GM12878 (cell line): ENCODE measurements around the gene TMEM132D. TPM values are rescaled to one million over a fixed set of nuclear protein-coding genes. Genes with fewer than 3 reads are reported as not detected.

Experiments used
- ATAC-seq: fragments of 200-7000 bp; cut with Tn5 transposase; 3 replicates; pipeline ENCODE4 v1.9.1; 2020; ENCODE audit warnings: mild to moderate bottlenecking, moderate library complexity
- BruUV-seq: library from RNA; stranded (reverse); fragments of 400-500 nt; replicated peaks from 2 replicates; lab custom pipeline; 2021; lab: Mats Ljungman, UMichigan
- CTCF ChIA-PET: fragments of 300-600 bp; sonication (Branson Sonifier 250); formaldehyde crosslinking; extraction: SDS; loops from one replicate; lab custom pipeline; 2021; ENCODE audit warnings: inconsistent platforms; lab: Yijun Ruan, JAX
- POLR2A ChIA-PET: fragments of 350-600 bp; formaldehyde crosslinking; extraction: SDS; loops from one replicate; lab custom pipeline; 2021; ENCODE audit warnings: inconsistent platforms; lab: Charles Lee
- RAD21 ChIA-PET: fragments of 300-600 bp; sonication (Branson Sonifier 250); formaldehyde crosslinking; loops from one replicate; lab custom pipeline; 2023; ENCODE audit warnings: antibody characterized with exemption; ENCODE audit not compliant: unreplicated experiment; lab: Charles Lee
- SMC1A ChIA-PET: fragments of 300-600 bp; sonication (Branson Sonifier 250); formaldehyde crosslinking; loops from one replicate; lab custom pipeline; 2023; ENCODE audit not compliant: unreplicated experiment, uncharacterized antibody; lab: Charles Lee
- DNase-seq: peaks from one replicate; pipeline ENCODE4 v3.0.0-alpha.2; 2011; ENCODE audit warnings: low read depth, low spot score
- FAIRE-seq: peaks from 3 replicates; lab custom pipeline; 2011; peaks lifted over from hg19 to GRCh38; lab: Jason Lieb, UNC
- H2AFZ ChIP-seq: 2 replicates; pipeline ENCODE4 v1.6.0; 2011; ENCODE audit warnings: low read depth, low read length, control low read depth; ENCODE audit not compliant: control insufficient read depth
- H3K27ac ChIP-seq: 2 replicates; pipeline ENCODE4 v1.5.1; 2011; ENCODE audit warnings: control low read depth; ENCODE audit not compliant: control insufficient read depth, insufficient read depth
- H3K27me3 ChIP-seq, 2 experiments: replicated peaks in 1 of 2; 2 replicates each; pipeline versions ENCODE4 v1.6.0 to v1.6.1; 2011; ENCODE audit warnings: low read length in 1 of 2; ENCODE audit not compliant: control insufficient read depth in 2 of 2, insufficient read depth in 2 of 2
- H3K36me3 ChIP-seq, 2 experiments: 2 replicates each; pipeline ENCODE4 v1.5.1; 2011; ENCODE audit warnings: low read length in 1 of 2; ENCODE audit not compliant: control insufficient read depth in 2 of 2, insufficient read depth in 2 of 2
- H3K4me1 ChIP-seq: 2 replicates; pipeline ENCODE4 v1.6.1; 2011; ENCODE audit warnings: mild to moderate bottlenecking, low read length, moderate library complexity, mixed read lengths; ENCODE audit not compliant: control insufficient read depth, insufficient read depth
- H3K4me2 ChIP-seq: 2 replicates; pipeline ENCODE4 v1.6.0; 2011; ENCODE audit warnings: control low read depth; ENCODE audit not compliant: control insufficient read depth, insufficient read depth
- H3K4me3 ChIP-seq: fragments of 200-600 bp; sonication (generic); 2 replicates; pipeline ENCODE4 v1.5.1; 2016
- H3K79me2 ChIP-seq: 2 replicates; pipeline ENCODE4 v1.6.0; 2011; ENCODE audit warnings: low read length; ENCODE audit not compliant: control insufficient read depth, insufficient read depth
- H3K9ac ChIP-seq: 2 replicates; pipeline ENCODE4 v1.8.0; 2011; ENCODE audit warnings: low read length, control low read depth, mixed read lengths; ENCODE audit not compliant: control insufficient read depth, insufficient read depth
- H3K9me3 ChIP-seq: replicated peaks from 3 replicates; pipeline ENCODE4 v1.5.1; 2011; ENCODE audit warnings: mild to moderate bottlenecking, low read length; ENCODE audit not compliant: control insufficient read depth, insufficient read depth
- H4K20me1 ChIP-seq: 2 replicates; pipeline ENCODE4 v1.6.0; 2011; ENCODE audit not compliant: control insufficient read depth, insufficient read depth
- EED ChIP-seq: sonication (generic); IDR thresholded peaks from 2 replicates; pipeline ENCODE4 v1.6.1; 2016; ENCODE audit warnings: antibody characterized with exemption, low read depth
- EP300 ChIP-seq, 2 experiments: fragments of 150-350 bp in 1 of 2; IDR thresholded peaks; 2 replicates each; pipeline ENCODE4 v1.6.1; 2011 to 2012; ENCODE audit warnings: low read depth in 2 of 2, low read length in 2 of 2, borderline replicate concordance in 1 of 2, improper control_type of control experiment in 1 of 2, inconsistent platforms in 1 of 2; ENCODE audit not compliant: control insufficient read depth in 1 of 2
- SIN3A ChIP-seq: IDR thresholded peaks from 2 replicates; pipeline ENCODE4 v1.6.1; 2012; ENCODE audit warnings: low read depth, low read length, improper control_type of control experiment
- TAF1 ChIP-seq: IDR thresholded peaks from 2 replicates; pipeline ENCODE4 v1.6.1; 2011; ENCODE audit warnings: mild to moderate bottlenecking, low read depth, low read length, borderline replicate concordance
- ZBTB40 ChIP-seq: fragments of 450-650 bp; IDR thresholded peaks from 2 replicates; pipeline ENCODE4 v1.6.1; 2016; ENCODE audit warnings: mild to moderate bottlenecking, moderate library complexity, borderline replicate concordance
- ZNF274 ChIP-seq: IDR thresholded peaks from one replicate; pipeline ENCODE4 v1.8.0; 2011; ENCODE audit not compliant: insufficient read length, insufficient read depth
- WGBS: methylation state at CpG from one replicate; pipeline ENCODE4 v1.1.6; 2016; ENCODE audit warnings: low lambda C conversion rate; ENCODE audit not compliant: insufficient replicate concordance, insufficient coverage; ENCODE audit errors: missing lambda C conversion rate; 5-methylcytosine and 5-hydroxymethylcytosine counted together
- in situ Hi-C: fragments of 300-500 bp; cut with MboI; formaldehyde crosslinking; loops from 9 replicates; pipeline ENCODE4 v1.14.3; 2018; ENCODE audit warnings: mixed read lengths
- intact Hi-C: fragments of 100-400 bp; cut with micrococcal nuclease; formaldehyde crosslinking; loops from one replicate; pipeline ENCODE4 v1.14.2; 2022; ENCODE audit not compliant: unreplicated experiment
- polyA plus RNA-seq, 11 experiments: library from polyadenylated mRNA; depleted of rRNA in 4 of 11; unstranded in 6 of 11; stranded (reverse) in 5 of 11; fragments of >200 nt; fragmentation: Nextera tagmentation in 4 of 11; fragmentation: Illumina TruSeq in 1 of 11; extraction: Ambion mirVana in 4 of 11; extraction: Trizol in 1 of 11; gene quantifications; 1 replicate in 1 of 11; 2 replicates in 10 of 11; pipeline versions ENCODE4 v1.2.1 to v1.2.3, GENCODE V29; 2011 to 2016; ENCODE audit warnings: inconsistent platforms in 2 of 11, missing spikeins in 2 of 11, low read depth in 1 of 11
- total RNA-seq, 4 experiments: library from RNA; depleted of rRNA in 3 of 4; stranded (reverse); fragments of >200 nt in 3 of 4; fragmentation: Illumina TruSeq in 1 of 4; extraction: Trizol in 1 of 4; gene quantifications; 2 replicates each; pipeline versions ENCODE4 v1.2.1 to v1.2.3, GENCODE V29; 2013 to 2021
- TF ChIP-seq, protein P1 (sequence below): fragments of 450-650 bp; conservative IDR thresholded peaks from 2 replicates; pipeline ENCODE4 v1.6.1; 2017; ENCODE audit warnings: mild to moderate bottlenecking, moderate library complexity

TMEM132D gene
- total and polyA plus RNA-seq, 10 of the 15 experiments (the other 5 are each of a cell fraction or from before 2014, with no cell fraction given) = under 0.01 to 0.12 (median 0.02) TPM; not detected in 3

GRCh38 chr12:129195081-129195480 lies 708.7 kb downstream of the TMEM132D start:
- BruUV-seq = no TSS peak
- no peaks in the 10 kb centered on the region for H4K20me1 ChIP-seq
- no peak for FAIRE-seq
- ChIA-PET RAD21 (no interaction called here), POLR2A (no interaction called here), CTCF (interaction anchor here (0.7 to 1.6 kb wide), 3 partner anchors 16 to 716 kb away, joined by 3 to 4 read pairs (median 3); no protein-coding TSS in a partner anchor), SMC1A (no interaction called here)
- H3K79me2 ChIP-seq = no peaks in the 10 kb centered on the region
- no peaks in the 10 kb centered on the region for H3K36me3 ChIP-seq
- in situ Hi-C loops (no loop called here), intact Hi-C loops (no loop called here)
- no peak overlapping the region for H3K4me3 ChIP-seq
- TF ChIP-seq ZNF274 (no peak), ZBTB40 (no peak), TAF1 (no peak), EED (no peak), SIN3A (no peak), EP300 (IDR thresholded peaks at IDR 0.05; ENCODE audit: borderline replicate concordance in 1 of 2, control insufficient read depth in 1 of 2, low read depth in 2 of 2, low read length in 2 of 2) (no peak)
- TF ChIP-seq, protein P1, sequence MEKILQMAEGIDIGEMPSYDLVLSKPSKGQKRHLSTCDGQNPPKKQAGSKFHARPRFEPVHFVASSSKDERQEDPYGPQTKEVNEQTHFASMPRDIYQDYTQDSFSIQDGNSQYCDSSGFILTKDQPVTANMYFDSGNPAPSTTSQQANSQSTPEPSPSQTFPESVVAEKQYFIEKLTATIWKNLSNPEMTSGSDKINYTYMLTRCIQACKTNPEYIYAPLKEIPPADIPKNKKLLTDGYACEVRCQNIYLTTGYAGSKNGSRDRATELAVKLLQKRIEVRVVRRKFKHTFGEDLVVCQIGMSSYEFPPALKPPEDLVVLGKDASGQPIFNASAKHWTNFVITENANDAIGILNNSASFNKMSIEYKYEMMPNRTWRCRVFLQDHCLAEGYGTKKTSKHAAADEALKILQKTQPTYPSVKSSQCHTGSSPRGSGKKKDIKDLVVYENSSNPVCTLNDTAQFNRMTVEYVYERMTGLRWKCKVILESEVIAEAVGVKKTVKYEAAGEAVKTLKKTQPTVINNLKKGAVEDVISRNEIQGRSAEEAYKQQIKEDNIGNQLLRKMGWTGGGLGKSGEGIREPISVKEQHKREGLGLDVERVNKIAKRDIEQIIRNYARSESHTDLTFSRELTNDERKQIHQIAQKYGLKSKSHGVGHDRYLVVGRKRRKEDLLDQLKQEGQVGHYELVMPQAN = no peak
- DNase-seq = no peak
- no peaks in the 10 kb centered on the region for H3K4me1 ChIP-seq
- no peak for ATAC-seq
- H2AFZ ChIP-seq = no peak overlapping the region
- H3K9me3 ChIP-seq = peaks cover 1% of the 10 kb centered on the region; the same call in 1 of the 3 replicates
- H3K27me3 ChIP-seq = no peaks in the 10 kb centered on the region
- H3K9ac ChIP-seq = no peak overlapping the region
- 0% methylated on average over 2 of the region's 2 CpGs for WGBS
- no peak overlapping the region for H3K4me2 ChIP-seq
- no peak overlapping the region for H3K27ac ChIP-seq
